NCI-H510A (cell line): ENCODE data around the gene CAPZA1.
A peak's percentile ranks its signal among the peaks of the same experiment; 100 is the strongest.

Experiments used
- DNase-seq: peaks from one replicate; lab custom pipeline; 2025; lab: John Stamatoyannopoulos, UW

The CAPZA1 gene

DNA sequence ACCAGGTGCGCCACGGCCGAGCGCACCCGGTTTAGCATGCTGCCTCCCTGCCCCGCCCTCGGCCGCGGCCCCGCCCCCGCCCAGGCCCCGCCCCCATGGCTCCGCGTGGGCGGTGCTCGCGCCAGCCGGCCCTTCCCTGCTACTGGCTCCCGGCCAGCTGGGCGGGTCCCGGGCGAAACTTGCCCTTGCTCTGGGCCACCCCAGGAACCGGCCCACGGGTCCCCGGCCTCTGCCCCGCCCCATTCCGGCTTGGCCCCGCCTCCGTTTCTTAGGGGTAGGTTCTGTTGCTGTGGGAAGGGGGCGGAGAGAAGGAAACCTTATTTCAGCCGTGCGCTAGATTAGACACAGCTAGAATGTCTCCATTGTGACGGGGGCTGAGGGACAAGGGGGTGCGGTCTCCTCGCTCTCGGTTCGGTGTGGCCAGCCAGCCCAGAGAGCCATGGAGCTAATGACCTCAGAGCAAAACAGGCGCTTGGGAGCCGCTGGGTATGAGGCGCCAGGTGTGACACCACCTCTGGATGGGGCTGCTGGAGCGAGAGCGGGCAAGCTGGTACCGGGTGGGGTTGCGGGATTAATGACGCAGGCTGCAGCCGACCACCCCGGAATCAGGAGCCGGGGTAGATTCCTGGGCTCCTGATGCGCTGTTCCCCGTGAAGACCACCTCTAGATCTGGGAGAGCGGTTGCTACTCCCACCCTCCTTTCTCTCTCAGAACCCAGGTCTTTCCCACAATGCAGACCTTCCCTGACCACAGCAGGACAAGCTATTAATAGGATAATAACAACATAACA, 95.8 kb downstream of the CAPZA1 start, which contains the start of gene PPM1J:
Gene PPM1J, minus strand, starts transcription at position 69 of the 790 bp plus-strand sequence. Its CDS starts 31 bp downstream, at position 38.
- DNase-seq: peak; percentile 77

DNA sequence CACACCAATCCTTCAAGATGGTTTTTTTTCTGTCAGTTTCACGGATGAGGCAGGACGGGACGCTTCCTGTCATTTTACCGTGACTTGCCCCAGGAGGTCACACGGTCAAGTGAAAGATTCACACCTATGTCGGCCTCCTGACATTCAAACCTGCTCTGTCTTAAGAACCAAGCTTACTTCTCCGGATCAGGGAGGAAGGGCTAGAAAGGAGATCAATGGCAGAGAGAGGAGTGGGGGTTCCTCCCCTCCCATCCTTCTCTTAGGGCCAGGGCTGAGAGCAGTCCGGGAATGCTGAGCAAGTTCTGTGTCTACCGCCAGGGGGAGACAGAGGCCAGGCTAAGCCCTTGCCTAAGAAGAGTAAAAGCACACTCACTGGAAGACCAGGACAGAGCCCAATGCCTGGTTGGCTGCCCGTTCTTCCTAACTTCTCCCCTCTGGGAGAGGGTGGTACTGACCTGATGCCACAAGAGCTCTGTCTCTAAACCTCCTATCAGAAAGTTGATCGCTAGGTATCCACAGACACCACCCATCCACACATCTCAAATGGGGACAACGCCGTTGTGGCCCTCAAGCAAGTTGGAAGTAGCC, 96.6 kb downstream of the CAPZA1 start:
- DNase-seq: peak; percentile 55

DNA sequence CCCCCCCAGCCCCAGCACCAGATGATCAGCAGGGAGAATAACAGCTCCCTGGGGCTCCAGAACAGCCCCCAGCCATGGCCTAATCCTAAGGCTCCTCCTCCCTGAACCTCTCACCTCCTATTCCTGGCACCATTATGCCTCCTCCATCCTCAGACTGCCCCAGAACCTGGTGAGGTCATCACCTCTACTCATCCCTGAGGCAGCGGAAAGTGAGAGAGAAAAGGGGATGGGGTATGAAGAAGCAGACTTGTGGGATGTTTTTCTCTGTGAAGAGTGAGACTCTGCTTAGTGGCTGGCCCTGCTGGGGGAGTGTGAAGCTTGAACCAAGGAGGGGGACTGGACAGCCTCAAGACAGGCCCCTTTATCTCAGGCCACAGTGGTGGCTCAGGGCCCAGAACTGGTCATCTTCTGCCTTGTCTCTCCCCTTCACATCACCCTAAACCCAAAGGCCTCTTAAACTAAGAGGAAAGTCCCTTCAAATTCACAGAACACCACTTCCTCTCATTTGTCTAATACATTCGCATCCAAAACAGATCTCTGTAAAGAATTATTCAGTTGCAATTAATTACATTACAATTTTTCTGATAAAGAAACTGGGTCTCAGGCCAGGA, 97.7 kb downstream of the CAPZA1 start:
- DNase-seq: no peak

DNA sequence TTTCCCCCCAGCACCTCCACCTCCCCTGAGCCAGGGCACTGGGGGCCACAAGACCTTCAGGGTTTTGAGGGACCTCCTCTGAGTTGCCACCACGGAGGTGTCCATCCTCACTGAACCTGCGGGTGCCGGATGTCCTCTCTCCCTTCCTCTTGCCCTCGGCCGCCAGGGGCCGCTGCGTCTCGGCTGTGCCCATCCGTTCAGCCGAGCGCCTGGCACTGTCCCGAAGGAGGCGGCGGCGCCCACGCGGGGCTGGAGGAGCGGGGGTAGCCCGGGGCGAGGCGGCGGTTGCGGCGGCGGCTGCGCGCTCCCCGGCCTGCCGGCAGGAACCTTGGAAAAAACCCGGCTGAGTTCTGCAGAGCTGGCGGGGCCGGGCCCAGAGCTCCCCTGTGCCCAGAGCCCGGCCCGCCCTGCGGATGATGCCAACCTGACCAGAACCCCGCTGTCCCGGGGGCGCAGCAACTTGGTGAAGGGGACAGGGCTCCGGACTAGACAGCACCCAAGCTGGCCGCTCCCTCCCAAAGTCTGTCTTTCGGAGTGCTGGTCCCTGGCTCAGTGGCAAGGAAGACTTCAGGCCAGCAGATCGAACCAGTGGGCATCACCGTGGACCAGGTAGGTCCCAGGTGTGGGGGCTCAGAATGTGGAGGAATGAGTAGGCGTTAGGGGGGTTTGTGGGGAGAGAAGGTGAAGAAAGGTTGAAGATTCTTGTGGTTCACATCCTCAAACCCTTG, 99.2 kb downstream of the CAPZA1 start:
- peak; percentile 67 for DNase-seq

DNA sequence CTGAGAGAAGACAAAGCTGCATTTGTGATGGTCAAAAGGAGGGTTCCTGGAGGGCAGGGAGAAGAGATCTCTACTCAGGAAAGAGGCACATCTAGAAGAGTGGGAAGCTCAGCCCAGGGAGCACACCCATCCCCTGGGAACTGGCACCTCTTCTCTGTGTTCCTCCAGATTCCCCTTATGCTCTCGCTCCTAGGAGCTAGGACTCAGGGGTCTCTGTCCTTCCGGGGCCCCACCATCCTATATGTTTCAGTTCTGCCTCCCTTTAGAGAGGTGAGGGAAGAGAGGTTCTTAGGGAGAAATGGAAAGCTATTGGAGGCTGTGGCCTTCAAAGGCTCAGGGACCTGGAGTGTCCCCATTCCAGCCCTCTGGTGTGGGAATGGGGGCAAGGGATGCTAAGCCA, 100.1 kb downstream of the CAPZA1 start:
- DNase-seq: no peak

DNA sequence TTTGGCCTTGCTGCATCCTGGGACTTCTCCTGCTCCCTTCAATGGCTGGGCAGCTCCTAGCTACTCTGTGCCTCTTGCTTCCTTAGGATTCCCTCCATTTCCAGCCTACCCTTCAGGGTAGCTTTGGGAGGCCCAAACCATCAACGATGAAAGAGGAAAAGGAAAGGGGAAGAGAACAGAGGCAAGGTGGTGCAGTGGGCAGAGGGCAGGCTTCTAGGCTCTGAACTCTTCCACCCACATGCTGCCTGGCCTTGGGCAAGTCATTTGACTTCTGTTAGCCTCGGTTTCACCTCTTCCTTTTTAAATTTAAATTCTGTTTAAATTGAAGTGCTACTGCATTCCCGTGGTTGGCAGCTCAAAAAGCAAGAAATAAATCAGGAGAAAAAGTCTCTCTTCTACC, 101.2 kb downstream of the CAPZA1 start:
- no peak for DNase-seq
